DND-41 (cell line): ENCODE data around the gene SH3TC2.

Experiments
- ATAC-seq: fragments of 200-7000 bp; cut with Tn5 transposase; 3 replicates; pipeline ENCODE4 v1.9.1; 2021; ENCODE audit warnings: low read depth; ENCODE audit not compliant: insufficient read depth
- DNase-seq: peaks from one replicate; pipeline ENCODE4 v3.0.0-alpha.2; 2020
- H2AFZ ChIP-seq: 2 replicates; pipeline ENCODE4 v1.6.0; 2012; ENCODE audit warnings: low read depth, low read length
- H3K27ac ChIP-seq: 2 replicates; pipeline ENCODE4 v1.5.1; 2012; ENCODE audit warnings: low read length, inconsistent platforms
- H3K27me3 ChIP-seq: fragments of 200-600 bp; sonication (generic); 2 replicates; pipeline ENCODE4 v1.6.0; 2012; ENCODE audit warnings: low read length, mild to moderate bottlenecking, inconsistent platforms; ENCODE audit not compliant: insufficient read depth, poor library complexity
- H3K36me3 ChIP-seq: 2 replicates; pipeline ENCODE4 v1.5.1; 2012; ENCODE audit warnings: low read length, inconsistent platforms; ENCODE audit not compliant: insufficient read depth
- H3K4me1 ChIP-seq: 2 replicates; pipeline ENCODE4 v1.5.1; 2012; ENCODE audit warnings: mild to moderate bottlenecking, low read length; ENCODE audit not compliant: insufficient read depth
- H3K4me2 ChIP-seq: 2 replicates; pipeline ENCODE4 v1.6.0; 2012; ENCODE audit warnings: mild to moderate bottlenecking, moderate library complexity, low read length, inconsistent platforms; ENCODE audit not compliant: insufficient read depth
- H3K4me3 ChIP-seq, 2 experiments: fragments of 200-600 bp in 1 of 2; shearing (Covaris generic) in 1 of 2; 2 replicates each; pipeline ENCODE4 v1.5.1; 2012 to 2016; ENCODE audit warnings: inconsistent platforms in 2 of 2, low read length in 2 of 2, mild to moderate bottlenecking in 2 of 2, low read depth in 1 of 2, moderate library complexity in 1 of 2
- H3K79me2 ChIP-seq: 2 replicates; pipeline ENCODE4 v1.6.0; 2012; ENCODE audit warnings: low read length, inconsistent platforms; ENCODE audit not compliant: insufficient read depth
- H3K9ac ChIP-seq: 2 replicates; pipeline ENCODE4 v1.6.0; 2012; ENCODE audit warnings: low read depth, mild to moderate bottlenecking, inconsistent platforms, low read length, moderate library complexity
- H3K9me3 ChIP-seq: 2 replicates; pipeline ENCODE4 v1.5.1; 2012; ENCODE audit warnings: low read length, moderate library complexity, mild to moderate bottlenecking, inconsistent platforms; ENCODE audit not compliant: insufficient read depth, severe bottlenecking
- H4K20me1 ChIP-seq: 2 replicates; pipeline ENCODE4 v1.6.0; 2012; ENCODE audit warnings: low read length; ENCODE audit not compliant: insufficient read depth
- CTCF ChIP-seq: IDR thresholded peaks from 2 replicates; pipeline ENCODE4 v1.5.1; 2012; ENCODE audit warnings: borderline replicate concordance, low read length, moderate library complexity, mild to moderate bottlenecking; ENCODE audit not compliant: poor library complexity, severe bottlenecking; ENCODE audit errors: extremely low read depth
- EZH2 ChIP-seq: IDR thresholded peaks from 3 replicates; pipeline ENCODE4 v1.6.1; 2012; ENCODE audit warnings: borderline replicate concordance, low read depth, mild to moderate bottlenecking, moderate library complexity, low read length, inconsistent platforms; ENCODE audit not compliant: severe bottlenecking

Gene SH3TC2

GRCh38 chr5:149089796-149090195 lies 26.9 kb upstream of the SH3TC2 start:
- no peak overlapping the region for H3K9ac ChIP-seq
- H3K4me3 ChIP-seq = no peak overlapping the region
- H4K20me1 ChIP-seq = no peaks in the 10 kb centered on the region
- no peaks in the 10 kb centered on the region for H3K36me3 ChIP-seq
- H3K27me3 ChIP-seq = no peaks in the 10 kb centered on the region
- H3K4me2 ChIP-seq = no peak overlapping the region
- H3K4me1 ChIP-seq = no peaks in the 10 kb centered on the region
- no peaks in the 10 kb centered on the region for H3K9me3 ChIP-seq
- no peak for TF ChIP-seq CTCF
- TF ChIP-seq EZH2 = no peak
- H3K79me2 ChIP-seq = no peaks in the 10 kb centered on the region
- no peak for ATAC-seq
- no peak overlapping the region for H2AFZ ChIP-seq
- no peak overlapping the region for H3K27ac ChIP-seq
- DNase-seq = no peak

GRCh38 chr5:149088686-149089085 lies 25.8 kb upstream of the SH3TC2 start:
- no peak overlapping the region for H3K9ac ChIP-seq
- no peak for TF ChIP-seq EZH2
- no peak for TF ChIP-seq CTCF
- no peaks in the 10 kb centered on the region for H3K27me3 ChIP-seq
- H3K9me3 ChIP-seq = no peaks in the 10 kb centered on the region
- H3K79me2 ChIP-seq = no peaks in the 10 kb centered on the region
- DNase-seq (no peak), ATAC-seq (no peak)
- no peak overlapping the region for H3K4me3 ChIP-seq
- no peak overlapping the region for H3K27ac ChIP-seq
- no peaks in the 10 kb centered on the region for H3K4me1 ChIP-seq
- H4K20me1 ChIP-seq = no peaks in the 10 kb centered on the region
- no peak overlapping the region for H2AFZ ChIP-seq
- H3K4me2 ChIP-seq = no peak overlapping the region
- no peaks in the 10 kb centered on the region for H3K36me3 ChIP-seq

DNA sequence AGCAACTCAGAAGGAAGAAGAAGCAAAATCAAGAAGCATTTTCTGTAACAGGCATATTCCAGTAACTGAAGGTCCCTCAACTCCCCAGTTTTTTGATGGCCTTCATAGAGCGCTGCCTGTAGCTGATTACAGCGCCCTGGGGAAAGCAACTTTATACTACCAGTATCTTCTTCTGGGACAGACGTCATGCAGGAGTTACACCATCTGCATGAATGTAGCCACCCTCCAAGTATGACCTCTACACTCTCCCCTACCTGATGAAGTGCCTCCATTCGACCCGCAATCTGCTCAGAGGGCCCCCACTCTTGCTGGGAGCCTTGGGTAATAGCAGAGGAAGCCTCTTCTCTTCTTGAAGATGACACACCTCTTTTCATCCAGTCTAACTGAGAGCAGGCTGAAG lies 21.0 kb upstream of the SH3TC2 start:
- DNase-seq (no peak), ATAC-seq (no peak)
- Histone ChIP-seq H3K9me3 (no peaks in the 10 kb centered on the region), H3K79me2 (no peaks in the 10 kb centered on the region), H3K27me3 (no peaks in the 10 kb centered on the region), H3K4me2 (no peak overlapping the region), H3K36me3 (no peaks in the 10 kb centered on the region), H2AFZ (no peak overlapping the region), H3K9ac (no peak overlapping the region), H3K4me1 (no peaks in the 10 kb centered on the region), H3K27ac (no peak overlapping the region), H4K20me1 (no peaks in the 10 kb centered on the region), H3K4me3 (no peak overlapping the region)
- no peak for TF ChIP-seq CTCF
- no peak for TF ChIP-seq EZH2

- TF ChIP-seq CTCF = no peak
- TF ChIP-seq EZH2 = no peak
- Histone ChIP-seq H4K20me1 (no peaks in the 10 kb centered on the region), H3K4me1 (no peaks in the 10 kb centered on the region), H3K27ac (no peak overlapping the region), H2AFZ (no peak overlapping the region), H3K9me3 (no peaks in the 10 kb centered on the region), H3K36me3 (no peaks in the 10 kb centered on the region), H3K4me3 (no peak overlapping the region), H3K4me2 (no peak overlapping the region), H3K27me3 (no peaks in the 10 kb centered on the region), H3K9ac (no peak overlapping the region), H3K79me2 (no peaks in the 10 kb centered on the region)
- DNase-seq (no peak), ATAC-seq (no peak)
Measured at GRCh38 chr5:149082271-149082670, 19.4 kb upstream of the SH3TC2 start.
